PFSK-1 (cell line): ENCODE data around the gene RPTOR.

Experiments
- FOXP2 ChIP-seq: optimal IDR thresholded peaks from 2 replicates; pipeline ENCODE3; 2011; ENCODE audit warnings: borderline replicate concordance, control low read depth, inconsistent platforms; ENCODE audit not compliant: insufficient read depth; ENCODE audit errors: extremely low read length, extremely low read depth
- POLR2AphosphoS5 ChIP-seq: IDR thresholded peaks from 2 replicates; pipeline ENCODE4 v1.6.1; 2012; ENCODE audit warnings: low read depth, mild to moderate bottlenecking, control low read depth, low read length, moderate library complexity
- SIN3A ChIP-seq: IDR thresholded peaks from 2 replicates; pipeline ENCODE4 v1.6.1; 2012; ENCODE audit warnings: mild to moderate bottlenecking, low read length, moderate library complexity, borderline replicate concordance; ENCODE audit not compliant: insufficient read depth
- TAF1 ChIP-seq: IDR thresholded peaks from 2 replicates; pipeline ENCODE4 v1.6.1; 2012; ENCODE audit warnings: low read length, control low read depth, borderline replicate concordance; ENCODE audit not compliant: insufficient read depth
- TF ChIP-seq, protein P1 (sequence below), 2 experiments: IDR thresholded peaks; 2 replicates each; pipeline versions ENCODE4 v1.6.1 to v1.8.0; 2011 to 2012; ENCODE audit warnings: low read depth in 2 of 2, low read length in 2 of 2, control low read depth in 1 of 2, inconsistent platforms in 1 of 2, mild to moderate bottlenecking in 1 of 2, moderate library complexity in 1 of 2; ENCODE audit not compliant: insufficient read depth in 1 of 2

Gene RPTOR

DNA sequence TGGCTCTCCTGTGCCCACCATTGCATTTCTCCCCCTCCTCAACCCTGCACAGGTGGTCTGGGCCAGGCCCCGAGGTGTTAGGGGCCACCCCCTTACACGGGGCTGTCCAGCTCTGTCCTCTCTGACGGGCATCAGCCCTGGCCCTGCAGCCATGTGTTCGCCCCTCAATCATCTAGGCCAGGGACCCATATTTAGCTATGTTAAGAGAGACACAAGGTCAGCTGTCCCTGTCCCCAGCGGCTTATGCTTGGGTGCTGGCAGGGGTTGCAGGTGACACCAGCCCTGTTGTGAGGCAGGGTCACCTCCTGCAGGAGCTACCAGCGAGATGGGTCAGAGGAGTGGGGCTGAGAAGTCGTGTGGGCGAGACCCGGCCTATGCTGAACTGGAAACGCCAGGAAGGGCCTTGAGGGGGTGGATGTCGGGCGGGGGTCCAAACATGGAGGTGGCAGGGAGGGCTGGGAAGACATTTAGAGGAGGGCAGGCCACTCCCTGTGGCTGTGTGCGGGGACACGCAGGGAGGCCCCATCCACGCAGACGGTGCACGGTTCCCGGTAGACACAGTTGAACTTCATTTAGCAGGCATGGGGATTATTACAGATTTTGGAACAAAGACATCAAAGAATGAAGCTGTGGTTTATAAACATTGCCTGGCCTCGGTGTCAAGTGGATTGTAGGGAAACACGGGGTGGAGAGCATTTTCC is 313.8 kb downstream of the RPTOR start:
- TF ChIP-seq, protein P1, sequence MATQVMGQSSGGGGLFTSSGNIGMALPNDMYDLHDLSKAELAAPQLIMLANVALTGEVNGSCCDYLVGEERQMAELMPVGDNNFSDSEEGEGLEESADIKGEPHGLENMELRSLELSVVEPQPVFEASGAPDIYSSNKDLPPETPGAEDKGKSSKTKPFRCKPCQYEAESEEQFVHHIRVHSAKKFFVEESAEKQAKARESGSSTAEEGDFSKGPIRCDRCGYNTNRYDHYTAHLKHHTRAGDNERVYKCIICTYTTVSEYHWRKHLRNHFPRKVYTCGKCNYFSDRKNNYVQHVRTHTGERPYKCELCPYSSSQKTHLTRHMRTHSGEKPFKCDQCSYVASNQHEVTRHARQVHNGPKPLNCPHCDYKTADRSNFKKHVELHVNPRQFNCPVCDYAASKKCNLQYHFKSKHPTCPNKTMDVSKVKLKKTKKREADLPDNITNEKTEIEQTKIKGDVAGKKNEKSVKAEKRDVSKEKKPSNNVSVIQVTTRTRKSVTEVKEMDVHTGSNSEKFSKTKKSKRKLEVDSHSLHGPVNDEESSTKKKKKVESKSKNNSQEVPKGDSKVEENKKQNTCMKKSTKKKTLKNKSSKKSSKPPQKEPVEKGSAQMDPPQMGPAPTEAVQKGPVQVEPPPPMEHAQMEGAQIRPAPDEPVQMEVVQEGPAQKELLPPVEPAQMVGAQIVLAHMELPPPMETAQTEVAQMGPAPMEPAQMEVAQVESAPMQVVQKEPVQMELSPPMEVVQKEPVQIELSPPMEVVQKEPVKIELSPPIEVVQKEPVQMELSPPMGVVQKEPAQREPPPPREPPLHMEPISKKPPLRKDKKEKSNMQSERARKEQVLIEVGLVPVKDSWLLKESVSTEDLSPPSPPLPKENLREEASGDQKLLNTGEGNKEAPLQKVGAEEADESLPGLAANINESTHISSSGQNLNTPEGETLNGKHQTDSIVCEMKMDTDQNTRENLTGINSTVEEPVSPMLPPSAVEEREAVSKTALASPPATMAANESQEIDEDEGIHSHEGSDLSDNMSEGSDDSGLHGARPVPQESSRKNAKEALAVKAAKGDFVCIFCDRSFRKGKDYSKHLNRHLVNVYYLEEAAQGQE (IDR thresholded peaks at IDR 0.05; ENCODE audit: insufficient read depth in 1 of 2, low read depth in 2 of 2, low read length in 2 of 2): no peak
- no peak for TF ChIP-seq FOXP2
- no peak for TF ChIP-seq POLR2AphosphoS5
- no peak for TF ChIP-seq SIN3A
- TF ChIP-seq TAF1: no peak

DNA sequence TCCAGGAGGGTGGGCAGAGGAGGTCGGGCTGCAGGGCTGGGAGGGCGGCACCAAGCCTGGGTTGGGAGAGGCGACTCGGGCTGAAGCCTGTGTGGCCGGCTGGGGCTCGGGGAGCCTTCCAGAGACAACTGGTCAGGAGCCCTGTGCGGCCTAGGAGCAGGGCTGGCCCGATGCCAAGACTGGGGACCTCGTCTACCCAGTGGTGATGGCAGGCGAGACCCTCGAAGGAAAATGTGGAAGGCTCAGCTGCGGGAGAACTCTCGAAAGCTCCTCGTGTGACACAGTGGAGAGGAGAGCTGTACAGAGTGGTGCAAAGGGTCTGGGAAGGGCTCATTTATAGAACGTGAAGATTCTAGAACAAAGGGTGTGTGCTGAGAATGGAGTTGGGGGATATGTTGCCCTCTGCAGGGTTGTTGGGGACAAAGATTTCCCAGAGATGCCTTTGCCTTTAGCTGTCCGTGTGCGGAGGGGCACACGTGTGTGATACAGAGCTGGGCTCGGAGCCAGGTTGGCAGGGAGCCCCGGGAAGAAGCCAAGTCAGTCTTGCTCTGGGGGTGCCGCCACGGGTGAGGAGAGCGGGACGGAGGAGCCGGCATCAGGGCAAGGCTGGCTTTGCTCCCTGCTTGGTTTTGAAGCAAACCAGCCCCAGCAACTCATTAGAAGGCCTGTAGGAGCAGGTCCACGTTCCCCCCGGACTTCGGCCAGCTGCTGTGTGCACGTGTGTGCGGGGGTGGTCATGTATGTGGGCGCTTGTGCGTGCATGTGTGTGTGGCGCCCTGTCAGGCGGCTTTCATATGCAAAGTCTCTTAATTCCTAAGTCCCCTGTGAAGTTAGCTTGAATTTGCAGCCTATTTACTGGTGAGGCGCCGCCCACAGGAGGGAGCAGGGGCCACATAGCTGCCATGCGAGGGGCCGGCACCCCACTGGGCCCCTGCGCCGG is 314.6 kb downstream of the RPTOR start:
- TF ChIP-seq POLR2AphosphoS5 (no peak), FOXP2 (no peak), TAF1 (no peak), SIN3A (no peak)
- TF ChIP-seq, protein P1 (IDR thresholded peaks at IDR 0.05; ENCODE audit: insufficient read depth in 1 of 2, low read depth in 2 of 2, low read length in 2 of 2): no peak

DNA sequence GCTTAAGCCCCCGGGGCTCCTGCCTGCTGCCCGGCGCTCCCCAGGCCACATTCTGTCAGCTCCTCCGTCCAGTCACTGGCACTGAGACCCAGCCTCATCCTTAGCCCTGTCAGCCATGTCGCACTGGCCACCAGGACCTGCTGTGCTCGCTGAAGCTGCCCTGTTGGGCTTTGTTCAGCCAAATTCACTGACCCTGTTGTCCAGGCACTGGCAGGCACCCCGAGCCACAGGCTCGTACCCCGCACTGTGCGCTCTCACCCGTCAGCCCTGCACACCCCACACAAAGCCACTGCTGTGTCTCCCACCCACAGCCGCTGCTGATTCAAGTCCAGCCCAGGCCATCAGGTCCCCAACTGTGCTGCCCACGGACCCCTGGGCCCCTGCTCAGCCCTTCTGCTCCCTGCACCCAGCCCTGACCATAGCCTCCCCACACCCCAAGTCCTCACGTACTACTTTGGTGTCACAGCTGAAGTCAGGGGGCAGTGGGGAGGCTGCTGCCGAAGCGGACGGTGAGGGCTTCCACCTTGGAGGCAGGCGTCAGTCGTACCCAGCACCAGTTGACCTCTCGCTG is 315.5 kb downstream of the RPTOR start:
- no peak for TF ChIP-seq SIN3A
- TF ChIP-seq, protein P1 (IDR thresholded peaks at IDR 0.05; ENCODE audit: insufficient read depth in 1 of 2, low read depth in 2 of 2, low read length in 2 of 2): no peak
- no peak for TF ChIP-seq POLR2AphosphoS5
- TF ChIP-seq FOXP2: no peak
- TF ChIP-seq TAF1: no peak

DNA sequence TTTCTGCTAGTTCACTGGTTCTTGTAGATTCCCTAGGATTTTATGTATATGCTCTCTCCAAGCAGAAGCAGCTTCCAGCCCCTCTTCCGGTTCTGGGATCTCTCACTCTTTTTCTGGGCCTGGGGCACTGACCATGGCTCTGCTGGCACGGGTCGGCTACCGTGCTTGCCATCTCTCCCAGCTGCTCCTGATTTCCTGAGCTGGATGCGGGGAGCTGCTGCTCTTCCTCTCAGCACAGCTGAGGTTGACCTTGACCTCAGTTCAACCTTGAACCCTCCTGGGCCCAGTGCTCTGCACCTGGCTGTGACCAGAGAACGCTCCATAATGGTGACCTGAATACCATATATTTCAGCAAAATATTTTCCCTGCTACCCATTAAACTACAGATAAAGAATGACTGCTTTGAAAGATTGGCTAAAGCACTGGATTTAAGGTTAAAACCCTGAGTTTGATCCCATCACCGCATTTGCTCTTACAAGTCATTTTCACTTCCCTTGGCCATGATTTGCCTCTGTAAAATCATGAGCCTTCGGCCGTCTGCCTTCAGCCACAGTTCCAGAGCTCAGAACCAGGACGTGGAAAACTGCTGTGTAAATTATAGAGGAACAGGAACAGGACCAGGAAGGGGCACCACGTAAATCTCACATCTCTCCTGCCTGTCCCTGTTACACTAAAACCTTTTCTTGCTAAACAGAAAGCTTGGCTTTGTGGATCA is 316.2 kb downstream of the RPTOR start:
- no peak for TF ChIP-seq SIN3A
- no peak for TF ChIP-seq FOXP2
- TF ChIP-seq TAF1: no peak
- TF ChIP-seq, protein P1 (IDR thresholded peaks at IDR 0.05; ENCODE audit: insufficient read depth in 1 of 2, low read depth in 2 of 2, low read length in 2 of 2): no peak
- no peak for TF ChIP-seq POLR2AphosphoS5
